MCF 10A (cell line): ENCODE measurements around the gene IPO9. TPM values are rescaled to one million over a fixed set of nuclear protein-coding genes. Genes with fewer than 3 reads are reported as not detected.

Source experiments
- BruUV-seq: library from RNA; stranded (reverse); fragments of 400-500 nt; replicated peaks from 2 replicates; lab custom pipeline; 2021; lab: Mats Ljungman, UMichigan
- CTCF ChIA-PET: fragments of 300-600 bp; sonication (Branson Sonifier 250); formaldehyde crosslinking; extraction: SDS; loops from one replicate; lab custom pipeline; 2021; ENCODE audit warnings: antibody characterized with exemption, inconsistent platforms; lab: Yijun Ruan, JAX
- POLR2A ChIA-PET: fragments of 300-600, 350-650 bp; sonication (Branson Sonifier 250); formaldehyde crosslinking; extraction: SDS; loops from one replicate; lab custom pipeline; 2020; ENCODE audit warnings: antibody characterized with exemption, inconsistent platforms; lab: Yijun Ruan, JAX
- DNase-seq: peaks from one replicate; pipeline ENCODE4 v3.0.0-alpha.2; 2018; ENCODE audit not compliant: unreplicated experiment
- H3K27ac Mint-ChIP-seq: one replicate; pipeline ENCODE4 v1.8.0; 2022; ENCODE audit warnings: mild to moderate bottlenecking, low read depth, mixed read lengths; ENCODE audit not compliant: unreplicated experiment
- H3K27me3 Mint-ChIP-seq: one replicate; pipeline ENCODE4 v1.8.0; 2022; ENCODE audit warnings: mixed read lengths; ENCODE audit not compliant: insufficient read depth, unreplicated experiment
- H3K36me3 Mint-ChIP-seq: one replicate; pipeline ENCODE4 v1.8.0; 2022; ENCODE audit warnings: mild to moderate bottlenecking, moderate library complexity, mixed read lengths; ENCODE audit not compliant: insufficient read depth, unreplicated experiment
- H3K4me1 Mint-ChIP-seq: one replicate; pipeline ENCODE4 v1.8.0; 2022; ENCODE audit warnings: mixed read lengths; ENCODE audit not compliant: insufficient read depth, unreplicated experiment
- H3K4me3 Mint-ChIP-seq: one replicate; pipeline ENCODE4 v1.8.0; 2022; ENCODE audit warnings: mild to moderate bottlenecking, moderate library complexity, mixed read lengths; ENCODE audit not compliant: unreplicated experiment
- H3K9me3 Mint-ChIP-seq: one replicate; pipeline ENCODE4 v1.8.0; 2022; ENCODE audit warnings: mixed read lengths; ENCODE audit not compliant: unreplicated experiment
- CTCF ChIP-seq: fragments of 200-600 bp; IDR thresholded peaks from one replicate; pipeline ENCODE4 v1.8.0; 2022; ENCODE audit warnings: antibody characterized with exemption, mild to moderate bottlenecking; ENCODE audit not compliant: unreplicated experiment
- intact Hi-C: fragments of 100-400 bp; cut with micrococcal nuclease; formaldehyde crosslinking; loops from 2 replicates; pipeline ENCODE4 v1.14.1; 2022
- total RNA-seq: library from RNA; stranded (reverse); gene quantifications from 2 replicates; pipeline ENCODE4 v1.2.3, GENCODE V29; 2022

Gene IPO9
- total RNA-seq, 1 experiment from 2014 or later, result 117 TPM

- no peak for TF ChIP-seq CTCF
- ChIA-PET POLR2A (interaction anchor here (0.5 to 2.1 kb wide), 6 partner anchors 22 to 161 kb away, joined by 3 to 15 read pairs (median 4); no protein-coding TSS in a partner anchor), CTCF (interaction anchor here (0.6 to 43.4 kb wide), 11 partner anchors 8 to 272 kb away, joined by 3 to 1744 read pairs (median 5); no protein-coding TSS in a partner anchor)
- Mint-ChIP-seq H3K4me3 (no peak overlapping the region), H3K27me3 (no peaks in the 10 kb centered on the region), H3K36me3 (peaks cover 89% of the 10 kb centered on the region), H3K9me3 (no peaks in the 10 kb centered on the region), H3K4me1 (peaks cover 16% of the 10 kb centered on the region), H3K27ac (no peak overlapping the region)
- intact Hi-C loops, result no loop called here
- BruUV-seq, result no TSS peak
- DNase-seq, result peak; percentile 30
Observed at GRCh38 chr1:201785291-201785690, 43.7 kb upstream of the IPO9 start.

DNA sequence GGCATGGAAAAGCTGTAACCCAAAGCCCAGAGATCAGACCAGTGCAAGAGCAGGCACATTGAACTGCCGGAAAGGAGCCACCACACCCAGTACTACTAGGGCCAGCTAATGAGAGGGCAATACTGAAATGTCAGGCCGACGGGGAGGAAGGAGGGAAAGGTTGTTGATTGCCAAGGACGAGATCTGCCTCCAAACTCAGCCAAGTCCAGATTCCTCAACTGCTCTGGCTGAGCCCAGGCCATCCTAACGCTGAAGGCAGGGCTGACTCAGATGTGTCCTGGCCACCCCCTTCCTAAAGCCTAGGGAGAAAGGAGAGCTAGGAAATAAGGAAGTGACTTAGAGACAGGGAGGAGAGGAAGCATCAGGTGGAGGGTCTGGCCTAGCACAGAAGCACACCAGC lies 42.1 kb upstream of the IPO9 start:
- intact Hi-C loops, result no loop called here
- Mint-ChIP-seq H3K36me3 (peaks cover 86% of the 10 kb centered on the region), H3K9me3 (no peaks in the 10 kb centered on the region), H3K4me1 (peaks cover 25% of the 10 kb centered on the region), H3K27me3 (no peaks in the 10 kb centered on the region), H3K27ac (no peak overlapping the region), H3K4me3 (no peak overlapping the region)
- no peak for DNase-seq
- no TSS peak for BruUV-seq
- CTCF ChIA-PET, result interaction anchor here (0.6 to 43.4 kb wide), 8 partner anchors 6 to 1220 kb away, joined by 4 to 1744 read pairs (median 12); no protein-coding TSS in a partner anchor
- TF ChIP-seq CTCF, result no peak
- POLR2A ChIA-PET, result interaction anchor here (1.2 to 2.1 kb wide), 2 partner anchors 47 to 73 kb away, joined by 4 to 15 read pairs; no protein-coding TSS in a partner anchor

DNA sequence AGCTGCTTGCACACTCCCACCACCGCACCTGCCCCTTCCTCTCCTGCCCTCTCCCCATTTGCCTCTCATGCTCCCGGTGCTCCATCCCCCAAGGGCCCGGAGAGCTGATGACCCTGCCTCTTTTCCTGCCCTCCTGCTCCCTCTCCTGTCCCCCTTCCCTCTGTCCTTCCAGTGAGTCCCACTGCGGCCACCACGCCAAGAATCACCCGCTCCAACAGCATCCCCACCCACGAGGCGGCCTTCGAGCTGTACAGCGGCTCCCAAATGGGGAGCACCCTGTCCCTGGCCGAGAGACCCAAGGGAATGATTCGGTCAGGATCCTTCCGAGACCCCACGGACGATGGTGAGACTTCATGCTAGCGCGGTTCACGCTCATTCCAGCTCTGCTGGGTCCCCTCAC lies 40.7 kb upstream of the IPO9 start:
- DNase-seq, result no peak
- ChIA-PET CTCF (interaction anchor here (0.5 to 43.4 kb wide), 18 partner anchors 5 to 812 kb away, joined by 3 to 1744 read pairs (median 3); no protein-coding TSS in a partner anchor), POLR2A (interaction anchor here (0.8 to 9.8 kb wide), 3 partner anchors 55 to 249 kb away, joined by 3 to 168 read pairs (median 3); no protein-coding TSS in a partner anchor)
- no peaks in the 10 kb centered on the region for H3K27me3 Mint-ChIP-seq
- H3K36me3 Mint-ChIP-seq, result peaks cover 73% of the 10 kb centered on the region
- no peaks in the 10 kb centered on the region for H3K9me3 Mint-ChIP-seq
- no peak overlapping the region for H3K4me3 Mint-ChIP-seq
- H3K4me1 Mint-ChIP-seq, result peaks cover 38% of the 10 kb centered on the region
- intact Hi-C loops, result no loop called here
- BruUV-seq, result no TSS peak
- TF ChIP-seq CTCF, result no peak
- no peak overlapping the region for H3K27ac Mint-ChIP-seq

DNA sequence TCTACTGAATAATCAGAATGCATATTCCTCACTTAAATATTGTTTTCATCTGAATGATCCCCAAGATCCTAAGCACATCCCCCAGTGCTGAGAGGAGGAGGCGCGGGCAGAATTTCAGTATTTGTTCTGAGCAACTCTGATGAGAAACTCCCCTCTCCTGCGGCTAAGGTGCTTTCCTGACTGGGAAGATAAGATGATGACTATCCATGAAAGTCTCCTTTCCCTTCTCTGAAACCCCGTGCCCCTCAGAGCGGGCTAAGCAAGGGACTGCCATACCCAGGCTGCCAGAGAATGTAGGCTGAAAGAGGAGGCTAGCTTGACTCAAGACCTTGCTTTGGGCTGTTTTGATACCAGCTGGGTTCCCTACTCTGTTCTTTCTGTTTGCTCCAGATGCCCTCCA lies 39.7 kb upstream of the IPO9 start:
- Mint-ChIP-seq H3K4me1 (peaks cover 38% of the 10 kb centered on the region), H3K36me3 (peaks cover 66% of the 10 kb centered on the region), H3K27me3 (no peaks in the 10 kb centered on the region), H3K27ac (no peak overlapping the region), H3K4me3 (no peak overlapping the region), H3K9me3 (no peaks in the 10 kb centered on the region)
- BruUV-seq, result no TSS peak
- CTCF ChIA-PET, result interaction anchor here (0.6 to 43.4 kb wide), 13 partner anchors 6 to 272 kb away, joined by 3 to 1744 read pairs (median 4); no protein-coding TSS in a partner anchor
- POLR2A ChIA-PET, result interaction anchor here (0.8 to 9.8 kb wide), 4 partner anchors 28 to 228 kb away, joined by 3 to 168 read pairs (median 4); no protein-coding TSS in a partner anchor
- intact Hi-C loops, result no loop called here
- no peak for DNase-seq
- TF ChIP-seq CTCF, result no peak
